GM18951 (cell line): ENCODE measurements around the gene KLF13.

Source experiments
- POLR2A ChIP-seq: IDR thresholded peaks from 4 replicates; pipeline ENCODE4 v1.6.1; 2011; ENCODE audit warnings: mild to moderate bottlenecking; ENCODE audit not compliant: insufficient read length, insufficient read depth; ENCODE audit errors: extremely low read depth
- in situ Hi-C: fragments of 300-500 bp; cut with MboI; formaldehyde crosslinking; loops from one replicate; pipeline ENCODE4 v1.12.0; 2022; ENCODE audit warnings: low sequenced_read_pairs, mixed read lengths, inconsistent platforms; ENCODE audit not compliant: unreplicated experiment

KLF13 gene

DNA sequence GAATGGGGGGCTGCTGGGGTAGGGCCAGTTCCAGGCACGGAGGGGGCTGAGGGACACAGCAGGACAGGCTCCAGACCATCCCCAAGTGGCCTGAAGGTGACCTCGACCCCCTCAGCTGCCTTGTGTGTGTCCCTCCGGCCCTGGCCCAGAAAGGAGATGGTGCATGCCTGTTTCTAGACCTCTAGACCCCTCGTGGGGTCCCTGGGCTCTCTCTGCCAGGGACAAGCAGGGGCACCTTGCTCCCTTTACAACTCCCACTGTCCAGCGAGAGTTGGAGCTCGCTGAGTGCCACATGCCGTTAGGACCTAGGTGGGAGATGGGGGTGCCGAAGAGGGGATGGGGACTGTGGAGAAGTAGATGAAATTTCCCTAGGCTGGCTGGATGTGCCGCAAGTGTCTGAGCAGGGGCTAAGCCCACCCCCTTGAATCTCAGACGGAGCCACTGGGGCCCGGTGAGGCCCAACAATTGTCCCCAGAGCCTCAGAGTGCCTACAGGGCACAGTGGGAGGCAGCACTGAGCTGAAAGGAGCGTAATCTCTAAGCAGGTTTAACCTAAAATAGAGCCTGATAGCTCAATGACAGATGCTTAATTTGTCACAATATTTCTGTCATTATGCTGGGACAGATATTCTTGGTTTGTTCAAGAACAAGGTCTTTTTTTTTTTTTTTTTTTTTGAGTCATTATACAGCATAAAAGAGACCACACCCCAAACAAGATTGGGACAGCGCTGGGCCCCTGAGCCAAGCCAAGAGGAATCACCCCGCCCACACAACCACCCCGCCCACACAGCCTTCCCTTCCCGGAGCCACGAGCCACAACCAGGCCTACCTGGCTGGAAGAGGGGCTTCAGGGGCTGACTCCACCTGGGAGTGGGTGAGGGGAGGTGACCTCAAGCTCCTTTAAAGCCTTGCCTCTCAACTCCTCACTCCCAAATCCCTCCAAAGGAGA lies 23.6 kb upstream of the KLF13 start:
- no peak for TF ChIP-seq POLR2A
- in situ Hi-C loops: no loop called here

- in situ Hi-C loops: no loop called here
- no peak for TF ChIP-seq POLR2A
These were observed 22.6 kb upstream of the KLF13 start for GRCh38 chr15:31303726-31304648.

DNA sequence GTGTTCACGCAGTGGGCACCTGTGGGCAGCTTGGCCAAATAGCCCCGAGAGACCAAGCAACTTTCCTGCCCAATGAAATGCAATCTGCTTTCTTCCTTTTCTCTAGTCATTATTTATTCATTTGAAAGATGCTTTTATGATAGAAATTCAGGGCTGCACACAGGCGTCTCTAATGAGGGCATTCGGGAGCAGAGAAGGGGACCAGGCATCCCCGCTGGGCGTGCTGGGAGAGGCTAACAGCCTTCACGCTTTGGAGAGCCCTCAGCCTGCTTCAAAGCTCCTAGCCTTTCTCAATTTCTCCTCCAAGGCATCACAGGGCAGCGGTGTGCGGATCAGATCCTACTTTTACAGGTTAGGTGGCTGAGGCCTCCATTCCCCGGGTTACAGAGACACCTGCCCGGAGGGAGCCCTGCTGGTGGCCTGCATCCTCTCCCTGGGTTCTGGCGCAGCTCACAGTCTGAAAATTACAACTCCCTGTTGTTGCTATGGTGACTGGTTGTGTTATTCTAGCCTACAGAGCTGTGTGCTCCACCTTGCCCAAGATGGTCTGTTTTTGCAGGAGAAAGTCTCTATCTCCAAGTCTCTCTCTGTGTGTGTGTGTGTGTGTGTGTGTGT lies 21.8 kb upstream of the KLF13 start:
- TF ChIP-seq POLR2A: no peak
- in situ Hi-C loops: no loop called here

DNA sequence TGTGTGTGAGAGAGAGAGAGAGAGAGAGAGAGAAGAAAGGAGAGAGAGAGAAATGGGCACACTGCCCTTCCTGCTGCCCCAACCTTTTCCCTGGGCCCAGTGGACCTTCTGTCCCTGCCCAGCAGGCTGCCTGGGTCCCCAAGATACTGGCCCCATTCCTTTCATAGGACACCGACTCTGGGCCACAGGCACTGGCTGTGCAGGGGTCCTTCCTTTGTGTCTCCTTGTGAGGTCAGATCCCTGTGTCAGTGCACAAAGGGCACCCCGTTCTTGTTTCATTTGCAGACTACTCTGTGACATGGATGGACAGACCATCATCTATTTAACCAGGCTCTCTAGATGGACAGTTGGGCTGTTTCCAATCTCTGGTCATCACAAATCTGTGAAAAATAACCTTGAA lies 21.3 kb upstream of the KLF13 start:
- TF ChIP-seq POLR2A: no peak
- in situ Hi-C loops: no loop called here

DNA sequence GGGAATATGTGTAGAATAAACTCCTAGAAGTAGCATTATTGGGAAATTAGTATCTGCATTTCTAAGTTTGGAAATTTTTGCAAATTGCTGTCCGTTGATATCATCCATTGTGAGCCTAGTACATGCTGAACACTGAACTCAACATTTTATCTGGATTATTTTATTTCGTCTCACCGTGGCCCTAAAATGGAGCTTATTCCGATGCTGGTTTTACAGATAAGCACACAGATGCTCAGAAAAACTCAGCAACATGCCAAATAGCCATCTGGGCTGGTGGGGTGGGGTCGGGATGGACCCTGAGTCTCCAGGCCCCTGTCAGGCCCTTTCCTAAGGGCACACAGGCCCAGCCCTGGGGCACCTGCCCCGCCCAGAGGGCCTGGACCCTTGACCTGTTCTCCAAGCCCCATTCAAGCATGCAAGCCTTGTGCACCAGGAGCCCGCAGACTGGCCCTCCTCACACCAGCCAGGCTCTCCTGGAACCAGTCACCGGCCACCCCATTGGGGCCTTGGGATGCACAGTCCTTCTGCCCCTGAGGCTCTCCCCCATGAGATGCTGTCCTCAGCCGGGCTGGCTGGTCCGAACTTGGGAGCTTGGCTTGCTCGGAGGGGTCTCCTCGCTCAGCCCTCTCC lies 20.7 kb upstream of the KLF13 start:
- in situ Hi-C loops: no loop called here
- no peak for TF ChIP-seq POLR2A

DNA sequence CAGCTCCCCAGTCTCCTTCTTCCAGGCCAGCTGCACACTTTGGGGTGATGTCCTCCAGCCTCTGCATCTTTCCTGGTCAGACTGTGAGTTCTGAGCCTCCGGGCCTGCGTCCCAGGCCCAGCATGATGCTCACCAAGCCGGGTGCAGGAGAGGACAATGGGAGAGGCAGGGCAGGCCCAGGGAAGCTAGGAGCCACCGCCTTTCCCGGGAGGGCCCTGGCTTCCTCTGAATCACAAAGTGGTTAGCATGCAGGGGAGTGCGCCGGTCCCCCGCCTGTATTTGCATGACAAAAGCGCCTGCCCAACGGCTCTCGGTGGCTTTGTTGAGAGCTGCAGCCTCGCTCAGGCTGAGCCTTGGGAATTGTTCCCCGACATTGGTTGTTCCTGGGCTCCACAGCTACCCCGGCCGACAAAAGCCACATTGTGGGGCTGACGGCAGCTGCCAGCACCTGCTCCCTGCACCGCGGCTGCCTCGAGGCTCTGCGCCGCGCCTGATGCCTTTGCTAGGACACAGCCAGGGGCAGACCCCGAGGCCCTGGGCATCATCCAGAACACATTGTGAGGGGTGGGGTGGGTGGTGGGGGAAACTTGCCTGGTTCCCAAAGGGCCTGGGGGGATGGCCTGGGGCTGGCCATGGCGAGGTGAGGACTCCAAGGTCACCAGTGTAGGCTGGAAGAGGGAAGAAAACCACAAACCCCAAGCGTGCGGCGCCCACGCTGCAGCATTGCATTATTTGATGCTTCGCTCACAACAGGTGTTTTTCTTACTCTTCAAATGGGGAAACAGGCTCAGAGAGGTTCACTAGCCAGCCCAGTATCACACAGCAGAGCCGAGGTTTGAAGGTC lies 20.0 kb upstream of the KLF13 start:
- in situ Hi-C loops: no loop called here

DNA sequence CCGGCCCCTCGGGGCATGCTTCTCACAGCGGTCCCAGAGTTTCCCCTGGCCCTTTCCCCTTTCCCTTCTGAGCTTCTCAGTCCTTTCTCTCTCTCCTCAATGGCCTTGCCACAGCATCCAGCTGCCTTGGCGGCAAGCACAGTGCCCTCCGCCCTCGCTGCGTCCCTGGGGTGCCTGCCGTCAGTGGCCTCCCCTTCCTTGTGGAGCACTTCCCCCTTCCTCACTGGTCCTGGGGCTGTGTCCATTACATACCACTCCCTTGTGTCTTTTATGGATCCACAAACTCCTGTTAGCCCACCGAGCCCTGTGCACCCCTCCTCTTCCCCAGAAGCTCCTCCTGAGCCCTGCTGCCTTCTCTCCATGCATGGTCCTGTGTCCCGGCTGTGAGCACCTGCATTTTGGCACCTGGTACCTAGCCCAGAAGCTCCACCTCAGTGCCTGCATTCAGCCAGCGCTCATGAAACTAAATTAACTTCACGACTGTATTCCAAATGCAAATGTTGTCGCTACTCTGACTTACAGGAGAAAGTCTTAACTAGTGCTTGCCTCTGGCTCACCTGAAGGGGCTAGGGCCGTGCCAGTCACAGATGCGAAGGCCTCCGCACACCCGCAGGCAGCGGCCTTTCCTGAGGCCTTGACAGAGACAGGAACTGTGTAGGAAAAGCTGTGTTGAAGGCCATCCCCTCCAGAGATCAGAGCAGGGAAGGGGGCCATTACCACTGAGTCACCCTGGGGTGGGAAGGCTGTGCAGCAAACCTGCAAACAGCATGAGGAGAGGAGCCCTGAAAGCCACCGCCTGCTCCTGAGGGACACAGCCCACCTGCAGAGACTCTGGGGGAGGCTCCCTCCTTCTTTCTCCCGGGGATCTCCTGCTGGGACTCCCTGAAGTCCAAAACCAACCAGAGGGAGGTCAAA lies 19.1 kb upstream of the KLF13 start:
- in situ Hi-C loops: no loop called here
- no peak for TF ChIP-seq POLR2A

More for the DNA sequence above, 20.0 kb upstream of the KLF13 start:
- TF ChIP-seq POLR2A: no peak

DNA sequence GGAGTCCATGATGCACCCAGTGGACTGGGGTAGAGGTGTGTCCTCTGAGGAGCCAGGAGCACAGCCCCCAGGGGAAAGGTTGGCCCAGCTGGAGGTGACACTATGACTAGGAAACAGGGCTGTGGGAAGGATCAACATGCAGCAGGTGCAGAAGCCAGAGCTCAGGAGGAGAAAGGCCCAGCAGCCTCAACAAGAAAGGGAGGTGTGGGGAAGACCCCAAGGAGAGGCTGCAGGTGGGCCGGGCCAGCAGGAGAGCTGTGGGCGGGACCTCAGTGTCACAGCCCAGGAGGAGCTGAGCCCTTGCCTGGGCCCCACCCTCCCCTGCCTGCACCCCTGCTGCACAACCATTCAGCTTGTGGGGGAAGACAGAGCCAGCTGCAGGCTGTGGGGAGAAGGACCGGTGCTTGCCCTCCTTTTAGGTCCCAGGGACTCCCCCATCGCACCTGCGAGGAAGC lies 18.4 kb upstream of the KLF13 start:
- TF ChIP-seq POLR2A: no peak
- in situ Hi-C loops: no loop called here

- no peak for TF ChIP-seq POLR2A
- in situ Hi-C loops: no loop called here
These were observed 16.6 kb upstream of the KLF13 start for GRCh38 chr15:31309893-31310606.
